HG03095 (cell line): ENCODE data around the gene CALCR.

Source experiments
- ATAC-seq: cut with Tn5 transposase; IDR thresholded peaks from one replicate; pipeline ENCODE4 v1.9.1; 2021; ENCODE audit warnings: moderate library complexity; ENCODE audit not compliant: unreplicated experiment

Gene CALCR

DNA sequence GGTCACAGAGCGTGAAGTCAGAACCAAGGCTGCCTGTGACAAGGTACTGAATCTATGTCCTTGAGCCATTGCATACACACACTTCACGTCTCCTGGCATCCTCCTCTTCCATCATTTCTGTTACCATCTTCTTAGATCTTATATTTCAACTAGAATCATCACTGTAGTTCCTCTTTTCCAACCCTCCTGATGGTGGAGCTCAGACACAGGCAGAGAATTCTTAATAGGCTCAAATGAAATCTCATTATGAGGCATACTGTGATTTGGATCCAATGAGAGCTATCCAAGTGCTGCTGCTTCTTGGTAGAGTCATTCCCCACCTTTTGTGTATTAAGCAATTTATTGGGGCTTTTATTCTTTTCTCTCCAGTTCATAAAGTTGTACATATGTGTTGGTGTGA lies 113.2 kb downstream of the CALCR start:
- ATAC-seq, result no peak

DNA sequence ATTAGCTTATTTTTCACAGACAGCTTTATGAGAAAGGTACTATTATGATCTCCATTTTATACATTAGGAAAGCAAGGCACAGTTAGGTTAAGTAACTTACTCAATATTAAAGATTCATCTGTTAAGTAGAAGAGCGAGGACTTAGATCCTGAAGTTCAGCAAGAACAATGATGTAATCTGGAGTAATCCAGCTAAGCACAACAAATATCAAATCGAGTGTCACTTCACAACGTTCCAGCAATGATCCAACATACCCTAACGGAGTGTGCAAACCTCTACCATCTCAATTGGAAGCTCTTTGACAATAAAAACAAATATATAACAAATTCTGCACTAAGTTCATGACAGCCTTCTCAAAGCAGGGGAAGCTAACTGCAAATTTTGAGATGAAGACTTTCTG lies 121.3 kb downstream of the CALCR start:
- no peak for ATAC-seq

DNA sequence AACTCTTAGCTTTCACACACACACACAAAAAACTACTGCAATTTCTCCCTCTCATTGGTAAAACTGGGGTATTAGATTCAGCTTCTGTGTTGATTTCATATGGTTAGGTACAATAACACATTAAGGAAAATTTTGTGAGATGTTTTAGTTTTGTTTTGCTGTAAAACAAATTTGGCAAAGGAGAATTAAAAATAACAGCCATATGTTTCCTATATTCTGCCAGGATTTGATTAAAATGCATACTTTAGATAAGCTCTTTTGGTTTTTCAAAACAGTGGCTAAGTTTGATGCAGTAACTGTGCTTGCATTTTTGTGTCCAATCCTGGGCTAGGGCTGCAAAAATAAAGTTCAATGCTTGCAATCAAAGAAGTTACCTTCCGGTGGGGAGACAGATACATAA lies 126.3 kb downstream of the CALCR start:
- no peak for ATAC-seq

DNA sequence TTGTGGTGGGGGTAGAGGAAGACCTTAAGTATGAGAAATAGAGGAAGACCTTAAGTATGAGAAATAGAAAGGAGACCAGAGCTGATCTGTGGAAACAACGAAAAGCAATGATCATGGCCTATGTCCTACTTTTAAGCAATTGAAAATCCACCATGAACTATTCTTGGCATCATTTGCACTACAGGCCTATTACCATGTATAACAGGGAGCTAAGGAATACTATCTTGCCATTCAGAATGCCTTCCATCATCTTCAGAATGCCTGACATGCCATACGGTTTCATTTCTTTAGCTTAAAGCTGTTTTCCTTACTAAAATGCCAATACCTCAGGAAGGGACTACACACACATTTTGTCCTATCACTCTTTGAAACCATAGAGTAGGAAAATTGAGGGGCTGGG lies 127.0 kb downstream of the CALCR start:
- no peak for ATAC-seq

DNA sequence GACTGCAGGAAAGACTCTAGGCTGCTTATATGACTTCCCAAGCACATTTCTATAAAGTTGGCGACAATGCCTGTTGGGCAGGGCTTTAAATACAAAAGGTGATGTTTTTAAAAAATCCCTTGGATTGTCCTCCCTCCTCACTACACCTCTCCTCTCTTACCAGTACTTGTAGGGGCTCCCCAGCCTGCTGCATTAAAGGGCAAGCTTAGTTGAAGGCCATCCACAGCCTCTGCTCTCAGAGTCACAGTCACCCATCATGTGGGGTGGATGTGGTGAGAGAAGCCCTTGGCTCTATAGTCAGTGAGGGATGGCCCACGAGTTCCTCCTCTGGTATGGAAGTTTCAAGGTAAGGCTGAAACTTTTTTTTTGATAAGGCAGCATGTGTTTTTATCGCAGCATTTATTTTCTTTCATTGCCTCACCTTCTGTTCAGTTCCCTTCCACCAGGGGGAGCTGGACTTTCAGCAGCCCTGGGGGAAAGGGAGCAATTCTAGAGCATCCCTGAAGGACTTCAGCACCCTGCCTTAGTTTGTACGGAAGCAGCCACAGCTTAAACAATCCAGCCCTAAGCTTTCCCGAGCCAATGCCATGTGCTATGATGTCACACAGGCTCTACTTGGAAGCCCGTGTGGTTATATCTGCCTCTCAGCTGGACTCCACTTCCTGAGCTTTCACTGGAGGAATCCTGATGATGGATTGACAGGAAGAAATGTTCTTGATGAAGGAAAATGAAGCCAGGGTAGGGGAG lies 131.9 kb downstream of the CALCR start:
- ATAC-seq, result peak; percentile 74

DNA sequence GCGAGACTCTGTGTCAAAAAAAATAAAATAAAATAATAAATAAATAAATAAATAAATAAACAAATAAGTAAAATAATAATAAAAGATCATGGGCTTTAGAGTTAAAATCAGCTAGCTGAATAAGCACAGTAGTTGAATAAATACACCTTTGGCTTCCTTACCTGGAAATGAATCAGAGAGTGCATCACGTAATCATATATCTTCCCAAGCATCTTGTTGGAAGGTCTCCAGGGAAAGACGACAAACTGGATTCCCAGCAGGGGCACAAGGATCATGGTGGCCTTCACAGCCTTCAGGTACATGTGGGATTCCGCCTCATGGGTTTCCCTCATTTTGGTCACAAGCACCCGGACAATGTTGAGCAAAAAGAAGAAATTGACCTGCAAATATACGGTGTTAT lies 138.7 kb downstream of the CALCR start:
- ATAC-seq, result no peak

DNA sequence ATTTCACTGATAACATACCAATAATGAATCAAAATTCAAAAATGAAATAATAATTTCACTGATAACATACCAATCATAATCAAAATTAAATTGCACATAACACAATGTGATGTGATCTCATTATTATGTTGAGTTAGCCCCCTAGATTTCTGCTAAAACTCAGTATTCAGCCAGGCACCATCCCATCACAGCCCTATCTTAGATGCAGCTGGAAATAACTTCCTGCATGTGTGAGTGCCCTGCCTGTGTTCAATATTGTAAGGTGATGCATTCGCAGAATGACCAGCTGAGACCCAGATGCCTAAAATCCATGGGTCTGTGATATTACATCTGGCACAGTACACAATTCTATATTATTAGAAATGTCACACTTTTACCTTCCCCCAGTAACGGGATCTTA lies 142.4 kb downstream of the CALCR start:
- no peak for ATAC-seq

DNA sequence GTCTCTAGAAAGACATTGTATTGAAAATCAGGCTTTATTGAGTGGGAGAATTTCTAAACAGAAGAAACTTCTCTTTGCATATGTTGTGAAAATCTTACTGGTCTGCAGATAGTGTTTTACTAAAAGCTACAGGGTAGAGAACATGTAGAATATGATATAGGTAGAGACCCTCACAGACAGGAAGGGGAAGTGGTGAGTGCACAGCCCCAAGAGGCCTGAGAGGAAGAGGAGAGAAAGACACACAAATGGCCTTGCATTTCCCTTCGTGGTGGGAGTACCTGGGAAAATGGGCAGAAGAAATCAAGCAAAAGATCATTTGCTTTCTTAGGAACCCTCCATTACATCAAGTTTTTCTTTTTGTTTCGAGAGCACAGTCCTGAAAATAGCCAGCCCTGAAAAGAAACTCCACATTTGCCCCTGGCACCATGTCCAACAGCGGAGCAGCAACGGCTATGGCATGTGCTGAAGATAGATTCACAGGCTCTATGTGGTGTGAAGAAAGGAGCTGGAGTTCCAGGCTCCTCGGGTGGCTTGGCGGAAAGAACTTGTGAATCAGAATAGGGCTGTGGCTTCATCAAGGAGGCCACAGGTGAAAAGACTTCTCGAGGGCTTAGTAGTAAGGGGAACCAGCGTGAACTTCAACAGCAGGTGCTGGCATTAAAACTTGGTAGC lies 143.5 kb downstream of the CALCR start:
- no peak for ATAC-seq

DNA sequence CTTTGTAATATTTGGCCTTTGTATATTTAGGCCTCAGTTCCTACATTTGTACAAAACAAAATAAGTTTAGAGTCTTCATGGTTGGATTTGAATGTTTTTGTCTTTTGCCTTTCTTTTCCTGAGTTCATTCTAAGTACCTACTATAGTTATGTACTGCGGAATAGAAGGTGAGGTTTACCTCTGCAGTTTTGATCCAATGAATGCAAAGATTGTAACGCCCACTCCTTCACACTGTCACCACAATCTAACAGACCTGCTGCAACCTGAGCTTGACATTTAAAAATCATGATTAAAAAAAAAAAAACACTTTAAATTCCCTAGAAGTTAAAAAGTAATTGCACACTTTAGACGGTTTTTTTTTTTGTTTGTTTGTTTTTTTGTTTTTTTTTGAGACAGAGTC lies 145.0 kb downstream of the CALCR start:
- ATAC-seq, result no peak

DNA sequence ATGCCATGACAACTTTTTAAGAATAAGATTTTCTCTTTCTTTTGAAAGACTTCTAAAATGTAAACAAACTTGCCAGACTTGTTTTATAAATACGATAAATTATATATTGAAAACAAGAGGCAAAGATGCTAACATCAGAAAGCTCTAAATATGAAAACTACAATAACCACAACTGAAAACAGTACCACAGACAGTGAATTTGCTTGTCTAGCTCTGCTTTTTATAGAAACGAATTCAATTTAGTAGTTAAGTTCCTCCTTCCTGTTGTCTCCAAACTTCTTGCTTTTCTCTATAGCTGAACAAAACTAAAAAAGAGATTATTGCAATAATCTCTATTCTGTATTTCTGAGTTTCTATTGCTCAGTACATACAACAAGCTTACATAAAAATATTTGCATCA lies 147.4 kb downstream of the CALCR start:
- no peak for ATAC-seq

DNA sequence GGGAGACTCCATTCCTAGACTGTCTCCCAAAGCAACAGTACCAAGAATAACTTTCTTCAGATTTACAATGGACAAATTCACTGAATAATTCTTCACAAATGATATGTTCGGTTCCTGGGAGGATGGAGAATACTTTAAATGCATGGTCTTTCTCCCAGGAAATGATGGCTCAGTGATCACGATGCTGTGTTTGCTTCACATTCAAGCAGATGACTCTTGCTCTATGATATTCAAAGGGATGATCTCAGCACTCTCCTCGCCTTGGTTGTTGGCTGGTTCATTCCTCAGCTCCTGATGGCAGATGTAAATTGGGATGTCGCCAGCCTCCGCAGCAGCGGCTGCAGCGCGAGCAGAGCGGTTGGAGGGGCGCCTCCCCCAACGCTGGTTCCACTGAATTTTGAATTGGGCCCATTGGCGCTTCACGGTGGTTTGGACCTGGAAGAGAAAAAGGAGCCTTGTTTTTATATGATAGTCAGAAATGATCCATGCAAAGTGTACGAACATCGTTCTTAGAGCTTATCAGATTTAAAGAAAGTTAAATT lies 148.3 kb downstream of the CALCR start:
- ATAC-seq, result no peak

DNA sequence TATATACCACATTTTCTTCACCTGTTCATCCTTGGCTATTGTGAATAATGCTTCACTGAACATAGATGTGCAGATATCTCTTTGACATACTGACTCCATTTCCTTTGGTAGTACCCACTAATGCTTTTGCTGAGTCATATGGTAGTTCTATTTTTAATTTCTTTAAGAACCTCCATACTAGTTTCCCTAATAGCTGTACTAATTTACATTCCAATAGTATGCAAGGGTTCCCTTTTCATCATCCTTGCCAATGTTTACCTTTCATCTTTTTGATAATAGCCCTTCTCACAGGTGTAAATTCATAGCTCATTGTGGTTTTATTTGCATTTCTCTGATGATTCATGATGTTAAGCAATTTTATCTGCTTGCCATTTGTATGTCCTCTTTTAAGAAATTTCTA lies 159.9 kb downstream of the CALCR start:
- ATAC-seq, result no peak

DNA sequence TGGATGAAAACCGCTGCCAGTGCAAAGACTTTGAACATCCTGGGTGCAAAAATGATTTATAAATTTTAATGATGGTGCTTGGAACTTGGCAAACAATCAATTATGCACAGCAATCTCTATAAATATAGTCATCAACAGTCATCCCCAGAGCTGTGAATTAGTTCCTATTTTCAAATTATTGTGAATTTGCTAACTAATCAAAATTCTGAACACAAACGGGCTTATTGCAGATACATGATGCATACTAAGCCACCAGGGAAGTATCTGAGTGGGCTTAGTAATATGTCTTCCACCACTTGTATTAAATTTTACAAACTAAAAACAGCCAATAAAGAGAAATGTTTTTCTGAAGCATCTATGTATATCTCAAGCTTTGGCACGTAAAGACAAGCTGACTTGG lies 165.2 kb downstream of the CALCR start:
- no peak for ATAC-seq

DNA sequence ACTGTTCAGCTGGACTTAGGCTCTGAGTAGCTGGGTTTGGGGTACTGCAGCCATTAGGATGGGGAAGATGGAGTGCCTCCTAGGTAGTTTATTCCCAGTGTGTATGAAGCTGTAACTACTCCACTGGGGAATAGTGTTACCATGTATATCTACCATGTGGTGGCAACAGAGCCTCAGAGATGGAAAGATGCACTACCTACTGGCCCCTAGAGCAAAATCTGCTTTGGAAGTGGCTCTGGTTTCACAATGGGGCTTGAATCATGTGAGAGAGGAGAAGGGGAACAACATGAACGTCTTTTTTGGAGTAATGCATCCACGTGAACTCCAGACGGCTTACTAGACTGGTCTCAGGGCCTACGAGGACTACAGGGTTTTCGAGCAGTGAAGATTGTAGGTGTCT lies 167.3 kb downstream of the CALCR start:
- ATAC-seq, result no peak

DNA sequence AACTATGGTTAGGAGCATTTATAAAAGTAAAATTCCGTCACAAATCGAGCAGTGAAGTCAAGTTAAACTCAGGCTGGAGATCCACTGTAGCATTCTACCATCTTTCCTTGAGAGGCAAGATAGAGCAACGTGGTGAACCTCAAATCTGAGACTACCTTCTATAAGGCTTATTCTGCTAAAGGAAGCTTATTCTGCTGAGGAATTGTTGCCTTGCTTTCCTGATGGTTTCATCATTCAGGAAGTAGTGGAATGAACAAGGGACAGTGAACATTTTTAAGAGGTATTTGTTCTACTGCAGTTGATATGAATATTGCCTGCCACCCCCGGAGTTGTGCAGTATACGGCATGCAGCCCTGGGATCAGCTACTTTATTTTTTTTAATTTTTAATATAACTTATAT lies 171.6 kb downstream of the CALCR start:
- no peak for ATAC-seq

DNA sequence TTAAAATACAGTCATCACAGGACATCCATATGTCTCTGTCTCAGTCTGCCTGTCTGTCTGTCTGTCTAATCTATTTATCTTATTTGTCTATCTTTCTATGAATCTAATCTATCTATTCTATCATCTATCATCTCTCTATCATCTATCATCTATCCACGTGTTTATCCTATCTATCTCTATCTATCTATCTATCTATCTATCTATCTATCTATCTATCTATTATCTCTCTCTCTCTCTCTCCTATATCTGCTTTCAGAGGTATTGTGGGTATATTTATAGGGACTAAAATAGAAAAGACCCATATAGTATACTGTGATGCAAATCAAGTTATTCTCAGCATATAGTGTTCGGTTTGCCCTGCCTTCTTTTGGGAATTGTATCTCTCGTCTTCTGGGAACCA lies 174.9 kb downstream of the CALCR start:
- ATAC-seq, result no peak

DNA sequence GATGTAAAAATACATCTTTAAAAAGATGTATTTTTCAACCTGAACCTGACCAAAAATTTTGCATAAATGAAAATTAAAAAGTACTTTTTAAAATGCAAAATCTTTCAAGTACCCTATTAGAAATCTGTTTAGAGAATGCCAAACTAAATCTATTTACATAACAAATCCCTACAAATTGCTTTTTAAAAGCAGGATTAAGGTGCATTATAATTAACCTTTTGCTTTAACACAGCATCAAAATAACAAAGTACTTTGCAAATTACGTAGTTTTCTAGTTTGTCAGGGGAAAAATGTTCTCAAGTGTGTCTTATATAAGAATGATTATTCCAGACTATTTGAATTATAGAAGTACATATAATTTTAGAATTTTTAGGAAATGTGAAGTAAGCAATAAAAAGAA lies 181.5 kb downstream of the CALCR start:
- ATAC-seq, result no peak

DNA sequence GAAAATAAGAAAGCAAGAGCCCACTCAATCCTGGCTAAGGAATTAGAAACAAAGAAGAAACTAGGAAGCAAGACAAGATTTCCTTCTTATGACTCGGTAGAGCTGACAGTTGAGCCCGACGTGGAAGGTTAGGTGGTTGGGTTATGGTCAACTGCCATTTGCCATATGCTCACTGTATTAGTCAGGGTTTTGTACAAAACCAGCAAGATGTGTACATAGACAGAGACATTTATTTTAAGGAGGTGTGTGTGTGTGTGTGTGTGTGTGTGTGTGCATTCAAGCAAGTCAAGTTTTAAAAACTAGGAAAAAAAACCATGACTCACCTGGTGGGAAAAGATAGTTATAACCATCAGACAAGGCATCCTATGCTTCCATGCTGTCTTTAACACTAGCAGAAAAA lies 183.9 kb downstream of the CALCR start:
- no peak for ATAC-seq

DNA sequence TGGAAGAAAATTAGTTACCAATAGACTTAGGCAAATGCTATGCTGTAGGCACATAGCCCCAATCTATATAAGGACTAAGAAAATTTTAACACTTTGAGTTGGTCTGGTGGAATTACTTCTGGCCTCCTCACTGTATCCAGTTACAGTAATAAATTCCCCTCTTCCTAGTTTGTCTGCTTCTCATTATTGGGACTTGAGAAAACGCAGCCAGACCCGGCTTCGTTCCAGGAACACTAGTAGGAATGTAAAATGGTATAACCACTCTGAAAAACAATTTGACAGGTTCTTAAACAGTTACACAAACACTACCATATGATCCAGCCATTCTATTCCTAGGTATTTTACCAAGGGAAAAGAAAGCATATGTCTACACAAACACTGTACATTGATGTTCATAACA lies 192.2 kb downstream of the CALCR start:
- ATAC-seq, result no peak

DNA sequence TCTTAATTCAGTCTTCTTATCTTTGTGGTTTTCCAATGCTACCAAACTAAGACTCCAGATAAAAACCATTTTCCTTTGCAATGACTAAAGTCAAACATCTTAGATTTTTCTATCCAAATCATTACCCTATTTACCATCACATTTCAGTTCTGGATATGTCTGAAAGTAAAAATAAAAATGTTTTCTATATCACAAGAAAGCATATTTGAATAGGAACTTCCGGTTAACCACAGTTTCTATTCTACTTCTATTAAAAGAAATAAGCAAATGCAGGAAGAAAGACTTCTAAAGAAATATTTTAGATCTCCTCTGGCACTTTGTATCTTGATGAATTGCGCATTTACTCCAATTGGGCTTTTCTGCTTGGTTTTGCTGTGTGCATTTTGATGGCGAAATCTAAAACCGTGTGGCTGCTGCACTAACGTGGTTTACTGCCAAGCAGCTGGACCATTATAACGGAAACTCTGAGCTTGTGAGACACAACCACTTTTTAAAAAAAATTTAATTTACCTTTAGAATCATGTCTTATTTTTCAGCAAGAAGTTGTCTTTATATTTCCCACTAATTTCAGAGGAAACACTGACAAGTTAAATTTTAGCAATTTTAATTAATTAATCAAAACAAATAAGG lies 196.3 kb downstream of the CALCR start:
- peak; percentile 59 for ATAC-seq

DNA sequence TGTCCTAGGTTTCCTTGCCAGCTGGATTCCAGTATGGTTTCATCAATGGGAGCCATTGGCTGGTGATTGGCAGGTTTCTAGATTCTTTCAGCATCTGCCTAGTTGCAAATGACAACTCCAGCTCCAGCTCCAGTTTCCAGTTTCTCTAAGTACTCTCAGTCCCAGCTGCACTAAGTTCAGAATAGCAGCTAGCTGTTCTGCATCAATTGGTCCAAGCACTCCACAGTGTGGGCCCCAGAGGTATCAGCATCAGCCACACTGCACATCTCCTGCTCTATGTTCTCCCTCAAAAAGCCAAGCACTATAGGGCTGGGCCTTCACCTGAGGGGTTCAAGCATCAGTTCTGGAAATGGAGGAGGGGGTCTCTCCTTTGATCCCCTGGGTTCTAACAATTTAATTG lies 198.9 kb downstream of the CALCR start:
- peak; percentile 41 for ATAC-seq
